ENCODE measurements around the gene KPNB1.

The KPNB1 gene

GRCh38 chr17:47636273-47637030, 13.3 kb upstream of the KPNB1 start:
- no peak for DNase-seq (ENCODE audit: low read depth)

DNA sequence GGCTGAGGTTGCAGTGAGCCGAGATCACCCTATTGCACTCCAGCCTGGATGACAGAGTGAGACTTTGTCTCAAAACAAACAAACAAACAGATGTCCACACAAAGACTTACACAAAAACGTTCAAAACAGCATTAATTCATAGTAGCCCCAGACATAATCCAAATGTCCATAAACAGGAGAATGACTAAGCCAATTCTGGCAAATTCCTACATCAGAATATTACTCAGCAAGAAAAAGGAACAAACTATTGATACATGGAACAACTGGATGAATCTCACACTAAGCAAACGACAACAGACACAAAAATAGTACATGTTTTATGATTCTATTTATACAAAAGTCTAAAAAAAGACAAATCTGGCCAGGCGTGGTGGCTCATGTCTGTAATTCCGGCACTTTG, 10.8 kb upstream of the KPNB1 start:
- no peak for DNase-seq (ENCODE audit: low read depth)

- DNase-seq (ENCODE audit: low read depth), result no peak
Measured at GRCh38 chr17:47640076-47640475, 9.6 kb upstream of the KPNB1 start.

DNA sequence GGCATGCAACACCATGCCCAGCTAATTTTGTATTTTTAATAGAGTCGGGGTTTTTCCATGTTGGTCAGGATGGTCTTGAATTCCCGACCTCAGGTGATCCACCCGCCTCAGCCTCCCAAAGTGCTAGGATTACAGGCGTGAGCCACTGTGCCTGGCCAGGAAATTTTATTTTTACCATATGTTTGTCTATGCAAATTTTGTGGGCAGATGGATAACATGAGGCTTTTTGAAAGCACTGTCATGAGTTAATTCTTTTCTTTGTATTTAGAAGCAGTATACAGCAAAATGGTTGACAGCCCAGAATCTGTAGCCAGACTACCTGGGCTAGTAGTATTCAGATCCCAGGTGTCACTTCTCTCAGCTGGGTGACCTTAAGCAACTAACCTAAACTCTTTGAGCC, 8.5 kb upstream of the KPNB1 start:
- DNase-seq (ENCODE audit: low read depth), result no peak

DNA sequence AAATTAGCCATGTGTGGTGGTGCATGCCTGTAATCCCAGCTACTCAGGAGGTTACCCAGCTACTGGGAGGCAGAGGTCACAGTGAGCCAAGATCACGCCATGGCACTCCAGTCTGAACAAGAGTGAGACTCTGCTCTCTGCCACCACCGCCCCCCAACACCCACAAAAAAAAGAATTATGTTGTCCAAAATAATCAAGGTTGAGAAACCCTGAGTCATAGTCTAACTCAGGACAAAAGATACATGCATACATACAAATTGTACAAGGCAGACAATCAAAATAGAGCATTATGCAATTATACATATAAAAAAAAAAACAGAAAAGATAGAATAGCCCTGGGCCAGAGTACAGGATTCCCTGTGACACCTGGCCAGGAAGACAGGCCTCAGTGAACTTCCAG, 6.6 kb upstream of the KPNB1 start:
- DNase-seq (ENCODE audit: low read depth), result no peak

GRCh38 chr17:47644324-47644723, 5.4 kb upstream of the KPNB1 start:
- no peak for DNase-seq (ENCODE audit: low read depth)

DNA sequence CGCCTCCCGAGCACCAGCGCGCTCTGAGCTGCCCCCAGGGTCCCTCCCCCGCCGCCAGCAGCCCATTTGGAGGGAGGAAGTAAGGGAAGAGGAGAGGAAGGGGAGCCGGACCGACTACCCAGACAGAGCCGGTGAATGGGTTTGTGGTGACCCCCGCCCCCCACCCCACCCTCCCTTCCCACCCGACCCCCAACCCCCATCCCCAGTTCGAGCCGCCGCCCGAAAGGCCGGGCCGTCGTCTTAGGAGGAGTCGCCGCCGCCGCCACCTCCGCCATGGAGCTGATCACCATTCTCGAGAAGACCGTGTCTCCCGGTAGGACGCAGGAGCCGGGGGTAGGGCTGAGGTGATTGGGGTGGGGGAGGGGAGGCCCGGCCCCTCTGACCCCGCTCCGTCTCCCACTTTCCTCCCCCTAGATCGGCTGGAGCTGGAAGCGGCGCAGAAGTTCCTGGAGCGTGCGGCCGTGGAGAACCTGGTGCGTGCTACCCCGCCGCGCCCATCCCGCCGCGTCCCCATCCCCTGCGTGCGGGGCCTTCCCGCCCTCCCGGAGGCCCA, 329 bp downstream of the KPNB1 start:
- DNase-seq (ENCODE audit: low read depth), result no peak

DNA sequence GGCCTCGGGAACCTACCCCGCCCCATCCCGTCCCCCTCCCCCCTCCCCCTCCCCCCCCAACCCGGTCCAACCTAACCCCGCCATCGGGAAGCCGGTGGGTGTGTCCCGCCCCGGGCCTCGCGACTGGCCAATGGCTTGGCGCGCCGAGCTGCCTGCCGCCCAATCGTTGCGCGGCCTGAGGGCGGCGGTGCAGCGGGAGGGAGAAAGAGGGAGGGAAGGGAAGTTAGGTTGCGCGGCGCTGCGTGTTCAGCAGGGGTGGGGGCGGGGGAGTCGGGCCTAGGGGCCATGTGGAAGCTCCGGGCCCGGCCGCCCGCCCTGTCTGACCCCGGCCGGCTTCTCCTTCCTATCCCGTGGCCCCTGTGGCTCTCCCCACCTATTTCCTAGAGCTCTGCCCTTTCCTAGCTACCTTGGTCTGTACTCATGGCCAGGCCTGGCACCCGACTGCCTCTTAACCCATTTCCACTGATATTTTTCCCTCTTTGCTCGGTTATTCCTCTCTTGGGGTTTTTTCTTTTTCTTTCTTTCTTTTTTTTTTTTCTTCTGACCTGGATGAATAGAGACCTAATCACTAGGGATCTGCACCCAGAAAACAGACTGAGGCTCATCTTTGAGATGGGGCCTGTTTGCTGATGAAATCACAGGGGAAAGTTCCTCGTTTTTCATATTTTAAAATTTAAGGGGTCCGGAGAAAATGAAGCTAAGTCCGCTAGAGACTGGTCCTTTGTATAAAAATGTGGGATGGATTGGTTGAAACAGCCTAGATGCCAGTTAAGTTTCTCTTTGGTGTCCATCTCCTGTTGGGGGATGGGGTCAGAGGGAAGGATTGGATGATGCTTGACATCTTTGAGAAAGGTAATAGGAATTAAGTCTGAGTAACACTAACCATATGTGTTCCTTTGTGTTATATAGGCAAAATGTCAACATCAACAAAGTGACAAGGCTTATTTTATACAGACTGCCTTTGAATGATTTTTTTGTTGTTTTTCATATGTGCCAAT, 1.1 kb downstream of the KPNB1 start:
- DNase-seq (ENCODE audit: low read depth), result peak; percentile 96

GRCh38 chr17:47651704-47652103, 2.0 kb downstream of the KPNB1 start:
- DNase-seq (ENCODE audit: low read depth), result no peak

DNA sequence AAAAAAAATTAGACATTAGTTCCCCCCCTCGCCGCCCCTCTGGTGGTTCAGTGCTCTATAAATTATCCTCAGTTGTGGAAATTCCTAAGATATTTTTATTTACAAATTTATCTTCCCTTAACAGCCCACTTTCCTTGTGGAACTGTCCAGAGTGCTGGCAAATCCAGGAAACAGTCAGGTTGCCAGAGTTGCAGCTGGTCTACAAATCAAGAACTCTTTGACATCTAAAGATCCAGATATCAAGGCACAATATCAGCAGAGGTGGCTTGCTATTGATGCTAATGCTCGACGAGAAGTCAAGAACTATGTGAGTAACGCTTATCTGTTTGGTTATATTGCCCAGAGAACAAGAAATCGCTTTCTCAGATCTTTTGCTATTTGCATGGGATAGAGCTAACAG, 2.9 kb downstream of the KPNB1 start:
- DNase-seq (ENCODE audit: low read depth), result peak; percentile 28

DNA sequence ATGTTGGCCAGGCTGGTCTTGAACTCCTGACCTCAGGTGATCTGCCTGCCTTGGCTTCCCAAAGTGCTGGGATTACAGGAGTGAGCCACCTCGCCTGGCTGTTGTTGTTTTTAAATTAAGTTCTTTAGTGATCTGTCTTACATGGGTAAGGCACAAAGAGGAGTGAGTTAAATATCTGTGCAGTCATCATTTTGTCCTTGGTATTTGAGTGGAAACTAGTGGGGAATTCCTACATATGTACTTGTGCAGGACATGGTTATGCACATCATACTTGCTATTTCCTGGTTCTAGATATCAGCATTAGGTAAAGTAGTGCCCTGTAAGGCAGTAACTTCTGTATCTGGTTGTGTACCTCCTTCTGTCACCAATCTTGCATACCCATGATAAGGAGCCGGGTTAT, 3.7 kb downstream of the KPNB1 start:
- no peak for DNase-seq (ENCODE audit: low read depth)

GRCh38 chr17:47654991-47655390, 5.3 kb downstream of the KPNB1 start:
- DNase-seq (ENCODE audit: low read depth), result no peak

DNA sequence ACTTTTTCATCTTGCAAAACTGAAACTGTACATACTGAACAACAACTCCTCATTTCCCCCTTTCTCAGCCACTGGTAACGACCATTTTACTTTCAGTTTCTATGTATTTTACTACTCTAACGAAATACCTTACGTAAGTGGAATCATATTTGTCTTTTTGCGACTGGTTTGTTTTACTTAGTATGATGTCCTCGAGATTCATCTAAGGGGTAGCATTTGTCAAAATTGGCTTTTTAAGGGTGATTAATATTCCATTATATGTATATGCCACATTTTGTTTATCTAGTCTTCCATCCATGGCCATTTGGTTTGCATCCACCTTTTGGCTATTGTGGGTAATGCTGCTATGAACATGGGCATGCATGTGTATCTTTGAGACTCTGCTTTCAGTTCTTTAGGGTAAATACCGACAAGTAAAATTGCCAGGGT, 10.4 kb downstream of the KPNB1 start:
- no peak for DNase-seq (ENCODE audit: low read depth)

DNA sequence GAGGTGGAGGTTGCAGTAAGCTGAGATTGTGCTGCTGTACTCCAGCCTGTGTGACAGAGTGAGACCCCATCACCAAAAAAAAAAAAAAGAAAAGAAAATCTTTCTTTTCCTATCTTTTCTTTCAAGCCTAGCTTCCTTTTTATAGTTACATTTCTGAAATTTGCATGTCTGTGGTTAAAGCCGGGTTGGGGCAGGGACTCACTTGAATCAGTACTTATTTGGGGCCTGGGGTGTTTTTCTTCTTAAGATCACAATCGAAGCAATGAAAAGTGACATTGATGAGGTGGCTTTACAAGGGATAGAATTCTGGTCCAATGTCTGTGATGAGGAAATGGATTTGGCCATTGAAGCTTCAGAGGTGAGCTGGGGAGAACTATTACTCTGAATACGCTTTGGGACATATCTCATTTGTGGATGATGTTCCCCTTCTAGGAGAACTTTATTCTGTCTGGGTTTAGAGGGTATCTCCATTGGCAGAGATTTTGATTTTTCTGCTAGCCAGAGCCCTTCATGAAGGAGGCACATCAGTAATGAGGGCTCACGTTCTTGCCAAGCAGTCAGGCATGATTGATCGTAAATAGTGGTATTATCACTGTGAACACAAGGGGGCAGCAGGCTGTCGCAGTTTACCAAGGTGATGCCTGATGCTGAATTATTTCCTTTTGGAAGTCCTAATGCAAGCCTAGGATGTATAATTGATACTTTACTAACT, 14.3 kb downstream of the KPNB1 start:
- peak; percentile 59 for DNase-seq (ENCODE audit: low read depth)

DNA sequence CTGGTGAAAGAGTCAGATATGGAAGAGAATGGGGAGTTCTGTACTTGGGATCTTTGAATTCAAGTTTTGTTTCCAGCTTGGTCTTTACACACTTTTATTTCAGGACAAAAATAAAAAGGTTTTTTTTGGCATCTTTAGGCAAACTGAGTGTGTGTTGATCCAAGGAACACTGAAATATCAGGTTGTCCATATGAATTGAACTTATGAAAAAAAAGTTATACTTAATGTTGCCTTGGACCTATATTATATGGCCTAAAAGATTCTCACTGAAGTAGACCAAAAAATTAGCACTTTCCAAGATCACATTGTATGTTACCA, 14.9 kb downstream of the KPNB1 start:
- no peak for DNase-seq (ENCODE audit: low read depth)

DNA sequence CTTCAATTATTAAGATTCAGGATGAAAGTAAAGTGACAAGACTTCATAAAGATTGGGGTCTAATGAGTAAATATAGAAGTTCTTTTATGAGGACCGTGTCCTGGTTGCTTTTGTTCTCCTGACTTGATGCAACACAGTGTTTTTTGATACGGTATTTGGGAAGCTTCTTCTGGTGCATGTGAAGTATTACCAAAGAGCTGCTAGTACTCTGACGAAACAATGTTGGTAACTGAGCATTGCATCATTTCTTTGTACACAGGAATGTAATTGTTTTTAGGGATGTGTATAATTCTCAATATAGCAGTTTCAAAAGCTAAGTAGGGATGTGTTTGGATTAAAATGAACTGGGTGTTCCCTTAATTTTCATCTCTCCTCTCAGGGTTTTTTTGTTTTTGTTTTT, 15.9 kb downstream of the KPNB1 start:
- peak; percentile 88 for DNase-seq (ENCODE audit: low read depth)

DNA sequence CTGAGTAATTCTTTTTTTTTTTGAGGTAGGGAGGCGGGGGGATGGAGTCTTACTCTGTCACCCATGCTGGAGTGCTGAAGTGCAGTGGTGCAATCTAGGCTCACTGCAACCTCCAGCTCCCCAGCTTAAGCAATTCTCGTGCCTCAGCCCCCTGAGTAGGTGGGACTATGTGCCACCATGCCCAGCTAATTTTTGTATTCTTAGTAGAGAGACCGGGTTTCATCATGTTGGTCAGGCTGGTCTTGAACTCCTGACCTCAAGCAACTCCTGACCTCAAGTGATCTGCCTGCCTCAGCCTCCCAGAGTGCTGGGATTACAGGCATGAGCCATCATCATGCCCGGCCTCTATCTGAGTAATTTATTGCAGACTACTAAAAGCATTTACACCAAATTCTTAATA, 19.4 kb downstream of the KPNB1 start:
- DNase-seq (ENCODE audit: low read depth), result peak; percentile 84

- no peak for DNase-seq (ENCODE audit: low read depth)
Measured at GRCh38 chr17:47670064-47670463, 20.3 kb downstream of the KPNB1 start.

- no peak for DNase-seq (ENCODE audit: low read depth)
Measured at GRCh38 chr17:47674499-47674898, 24.8 kb downstream of the KPNB1 start.

- DNase-seq (ENCODE audit: low read depth), result no peak
Measured at GRCh38 chr17:47675380-47676198, 25.9 kb downstream of the KPNB1 start.

DNA sequence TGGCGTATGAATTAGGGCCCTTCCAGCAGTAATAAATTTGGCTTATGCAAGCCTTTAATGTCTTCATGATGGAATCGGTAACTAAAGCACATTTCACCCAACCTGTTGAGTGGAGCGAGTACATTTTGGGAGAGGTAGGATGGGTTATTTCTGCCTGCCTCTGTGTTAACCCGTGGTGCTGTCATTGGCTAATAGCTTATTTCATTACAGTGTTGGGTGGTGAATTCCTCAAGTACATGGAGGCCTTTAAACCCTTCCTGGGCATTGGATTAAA, 26.4 kb downstream of the KPNB1 start:
- DNase-seq (ENCODE audit: low read depth), result no peak

Measured in amniotic epithelial cell (primary cell).